Urinary bladder (tissue), 4 donors: Measurements from ENCODE around the gene LRFN2. TPM values are rescaled to one million over a fixed set of nuclear protein-coding genes. Genes with fewer than 3 reads are reported as not detected.

Experiments
- DNase-seq: peaks from one replicate; pipeline ENCODE4 v3.0.0-alpha.2; 2015; ENCODE audit errors: extremely low spot score
- H3K27ac ChIP-seq: one replicate; pipeline ENCODE4 v1.5.1; 2013; ENCODE audit warnings: low read depth, mild to moderate bottlenecking, moderate library complexity
- H3K36me3 ChIP-seq: one replicate; pipeline ENCODE4 v1.6.1; 2013; ENCODE audit warnings: mild to moderate bottlenecking, moderate library complexity; ENCODE audit not compliant: insufficient read depth
- H3K4me1 ChIP-seq: one replicate; pipeline ENCODE4 v1.6.1; 2013; ENCODE audit warnings: mild to moderate bottlenecking, moderate library complexity; ENCODE audit not compliant: insufficient read depth
- H3K4me3 ChIP-seq: one replicate; pipeline ENCODE4 v1.5.1; 2013; ENCODE audit warnings: low read depth, low read length
- WGBS: extraction: QIAGEN DNeasy Blood & Tissue Kit; methylation state at CpG from one replicate; pipeline ENCODE4 v1.1.7; 2013; 5-methylcytosine and 5-hydroxymethylcytosine counted together
- polyA plus RNA-seq: library from polyadenylated mRNA; stranded (reverse); fragments of 200-250 nt; gene quantifications from one replicate; pipeline ENCODE4 v1.2.3, GENCODE V29; 2013
- small RNA-seq: library from RNA; depleted of rRNA; stranded (forward); fragments of <200 nt; gene quantifications from one replicate; pipeline ENCODE3, GENCODE V24; 2014
- total RNA-seq: library from RNA; depleted of rRNA; stranded (reverse); fragments of >200 nt; gene quantifications from one replicate; pipeline ENCODE4 v1.2.3, GENCODE V29; 2014
- donor health status: healthy with polysubstance abuse.
- donor health status: healthy.

LRFN2 gene
- total and polyA plus RNA-seq, 2 donors = 0.04 to 0.11 TPM

GRCh38 chr6:40343877-40344565, 243.1 kb downstream of the LRFN2 start:
- H3K4me3 ChIP-seq = no peak overlapping the region
- no peaks in the 10 kb centered on the region for H3K36me3 ChIP-seq
- DNase-seq = no peak
- 66% methylated on average over 7 of the region's 7 CpGs for WGBS
- H3K4me1 ChIP-seq = no peaks in the 10 kb centered on the region
- no peak overlapping the region for H3K27ac ChIP-seq

GRCh38 chr6:40343318-40343876, 243.8 kb downstream of the LRFN2 start:
- DNase-seq = no peak
- Histone ChIP-seq H3K4me1 (no peaks in the 10 kb centered on the region), H3K4me3 (no peak overlapping the region), H3K27ac (no peak overlapping the region), H3K36me3 (no peaks in the 10 kb centered on the region)
- WGBS = 78% methylated on average over 2 of the region's 2 CpGs

GRCh38 chr6:40342723-40343122, 244.4 kb downstream of the LRFN2 start:
- 75% methylated on average over 6 of the region's 6 CpGs for WGBS
- no peak for DNase-seq
- H3K36me3 ChIP-seq = no peaks in the 10 kb centered on the region
- H3K4me1 ChIP-seq = no peaks in the 10 kb centered on the region
- H3K27ac ChIP-seq = no peak overlapping the region
- H3K4me3 ChIP-seq = no peak overlapping the region

- DNase-seq = no peak
- Histone ChIP-seq H3K27ac (no peak overlapping the region), H3K4me3 (no peak overlapping the region), H3K36me3 (no peaks in the 10 kb centered on the region), H3K4me1 (no peaks in the 10 kb centered on the region)
- 71% methylated on average over 1 of the region's 1 CpG for WGBS
Observed at GRCh38 chr6:40341726-40342125, 245.4 kb downstream of the LRFN2 start.

Small RNAs within 50 kb of the gene (small RNA-seq; reads per million reads assigned to genes)
- gene RNU6-250P = not detected
